Measurements from ENCODE around the gene PDGFB.
A peak's percentile ranks its signal among the peaks of the same experiment; 100 is the strongest.

The PDGFB gene

DNA sequence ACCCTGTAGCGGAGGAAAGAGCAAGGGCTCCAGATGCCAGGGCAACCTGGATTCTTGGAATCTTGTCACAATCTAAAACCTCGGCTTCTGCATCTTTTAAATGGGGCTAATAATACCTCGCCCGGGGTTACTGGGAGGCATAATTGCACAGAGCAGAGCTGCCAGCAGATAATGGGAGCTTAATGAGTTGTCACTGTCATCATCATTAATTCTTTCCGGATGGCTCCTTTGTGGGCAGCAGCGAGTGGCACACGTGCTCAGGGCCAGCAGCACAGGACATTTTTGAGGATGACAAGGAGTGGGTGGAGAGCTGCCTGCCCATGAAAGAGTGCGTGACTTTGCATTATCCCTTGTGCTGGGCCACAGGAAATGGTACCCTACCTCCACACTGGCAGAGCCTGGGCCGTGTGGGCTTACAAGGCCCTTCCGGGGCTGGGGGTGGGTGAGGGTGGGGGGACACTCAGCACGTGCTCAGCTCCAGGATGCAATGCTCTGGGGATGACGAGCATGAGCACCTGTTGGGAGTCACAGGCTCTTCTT, 5.7 kb downstream of the PDGFB start:
- H2AFZ ChIP-seq (ENCODE audit: low read length) = no peak overlapping the region
- H3K4me1 ChIP-seq (ENCODE audit: low read length) = peaks cover 52% of the 10 kb centered on the region
- TF ChIP-seq, protein P1, sequence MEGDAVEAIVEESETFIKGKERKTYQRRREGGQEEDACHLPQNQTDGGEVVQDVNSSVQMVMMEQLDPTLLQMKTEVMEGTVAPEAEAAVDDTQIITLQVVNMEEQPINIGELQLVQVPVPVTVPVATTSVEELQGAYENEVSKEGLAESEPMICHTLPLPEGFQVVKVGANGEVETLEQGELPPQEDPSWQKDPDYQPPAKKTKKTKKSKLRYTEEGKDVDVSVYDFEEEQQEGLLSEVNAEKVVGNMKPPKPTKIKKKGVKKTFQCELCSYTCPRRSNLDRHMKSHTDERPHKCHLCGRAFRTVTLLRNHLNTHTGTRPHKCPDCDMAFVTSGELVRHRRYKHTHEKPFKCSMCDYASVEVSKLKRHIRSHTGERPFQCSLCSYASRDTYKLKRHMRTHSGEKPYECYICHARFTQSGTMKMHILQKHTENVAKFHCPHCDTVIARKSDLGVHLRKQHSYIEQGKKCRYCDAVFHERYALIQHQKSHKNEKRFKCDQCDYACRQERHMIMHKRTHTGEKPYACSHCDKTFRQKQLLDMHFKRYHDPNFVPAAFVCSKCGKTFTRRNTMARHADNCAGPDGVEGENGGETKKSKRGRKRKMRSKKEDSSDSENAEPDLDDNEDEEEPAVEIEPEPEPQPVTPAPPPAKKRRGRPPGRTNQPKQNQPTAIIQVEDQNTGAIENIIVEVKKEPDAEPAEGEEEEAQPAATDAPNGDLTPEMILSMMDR (IDR thresholded peaks at IDR 0.05; ENCODE audit: low read length) = no peak
- TF ChIP-seq EZH2 (optimal IDR thresholded peaks at IDR 0.05; ENCODE audit: low read depth, low read length) (no peak), EZH2phosphoT487 (IDR thresholded peaks at IDR 0.05; ENCODE audit: low read length) (no peak)
- no peak overlapping the region for H3K4me3 ChIP-seq (ENCODE audit: low read length)
- no peak for DNase-seq
- H3K36me3 ChIP-seq (replicated peaks; ENCODE audit: insufficient read depth, low read length) = no peaks in the 10 kb centered on the region
- no peaks in the 10 kb centered on the region for H4K20me1 ChIP-seq (ENCODE audit: insufficient read depth, low read length)
- H3K79me2 ChIP-seq (ENCODE audit: low read length) = peaks cover 55% of the 10 kb centered on the region
- H3K9ac ChIP-seq (ENCODE audit: low read length) = no peak overlapping the region
- peaks cover 15% of the 10 kb centered on the region for H3F3A ChIP-seq (ENCODE audit: insufficient read depth, low read length)
- peaks cover 6% of the 10 kb centered on the region; the same call in 1 of the 2 replicates for H3K27me3 ChIP-seq (replicated peaks; ENCODE audit: insufficient read depth, low read length)
- H3K4me2 ChIP-seq (ENCODE audit: low read depth, low read length) = peak overlapping the region; percentile 62; the same call in 1 of the 2 replicates
- no peaks in the 10 kb centered on the region for H3K9me2 ChIP-seq (replicated peaks; ENCODE audit: insufficient read depth, low read length)
- H3K9me3 ChIP-seq (replicated peaks; ENCODE audit: insufficient read depth, low read length) = no peaks in the 10 kb centered on the region
- H3K27ac ChIP-seq (ENCODE audit: low read length) = no peak overlapping the region

DNA sequence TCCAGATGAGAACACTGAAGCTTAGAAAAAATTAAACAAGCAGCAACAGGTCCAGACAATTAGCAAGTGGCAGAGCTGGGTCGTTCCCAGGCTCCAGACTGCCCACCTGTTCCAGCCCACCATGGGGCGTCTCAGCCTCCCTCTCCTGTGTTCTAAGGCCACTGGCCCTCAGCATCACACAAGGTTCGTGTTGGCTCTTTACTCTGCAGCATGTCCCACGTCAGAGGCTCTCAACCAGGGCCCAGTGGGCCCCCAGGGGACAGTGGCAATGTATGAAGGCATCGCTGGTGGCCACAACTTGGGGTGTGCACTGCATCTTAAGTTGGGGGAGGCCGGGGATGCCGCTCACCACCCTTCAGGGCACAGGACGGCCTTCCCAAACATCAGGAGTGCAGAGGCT, 6.2 kb downstream of the PDGFB start:
- H3K79me2 ChIP-seq (ENCODE audit: low read length) = peaks cover 53% of the 10 kb centered on the region
- H3K9me2 ChIP-seq (replicated peaks; ENCODE audit: insufficient read depth, low read length) = no peaks in the 10 kb centered on the region
- no peak for DNase-seq
- H3F3A ChIP-seq (ENCODE audit: insufficient read depth, low read length) = peaks cover 15% of the 10 kb centered on the region
- H3K36me3 ChIP-seq (replicated peaks; ENCODE audit: insufficient read depth, low read length) = no peaks in the 10 kb centered on the region
- no peak overlapping the region for H3K4me3 ChIP-seq (ENCODE audit: low read length)
- H3K4me1 ChIP-seq (ENCODE audit: low read length) = peaks cover 52% of the 10 kb centered on the region
- H3K4me2 ChIP-seq (ENCODE audit: low read depth, low read length) = no peak overlapping the region
- peaks cover 4% of the 10 kb centered on the region; the same call in 1 of the 2 replicates for H3K27me3 ChIP-seq (replicated peaks; ENCODE audit: insufficient read depth, low read length)
- H3K9me3 ChIP-seq (replicated peaks; ENCODE audit: insufficient read depth, low read length) = no peaks in the 10 kb centered on the region
- no peak overlapping the region for H3K9ac ChIP-seq (ENCODE audit: low read length)
- H2AFZ ChIP-seq (ENCODE audit: low read length) = no peak overlapping the region
- no peak overlapping the region for H3K27ac ChIP-seq (ENCODE audit: low read length)
- TF ChIP-seq, protein P1 (IDR thresholded peaks at IDR 0.05; ENCODE audit: low read length) = no peak
- TF ChIP-seq EZH2 (optimal IDR thresholded peaks at IDR 0.05; ENCODE audit: low read depth, low read length) = no peak
- no peak for TF ChIP-seq EZH2phosphoT487 (IDR thresholded peaks at IDR 0.05; ENCODE audit: low read length)
- H4K20me1 ChIP-seq (ENCODE audit: insufficient read depth, low read length) = no peaks in the 10 kb centered on the region

- Histone ChIP-seq H3K4me3 (ENCODE audit: low read length) (no peak overlapping the region), H3K9ac (ENCODE audit: low read length) (no peak overlapping the region), H3K4me1 (ENCODE audit: low read length) (peaks cover 52% of the 10 kb centered on the region), H3K4me2 (ENCODE audit: low read depth, low read length) (no peak overlapping the region), H3K27me3 (replicated peaks; ENCODE audit: insufficient read depth, low read length) (no peaks in the 10 kb centered on the region), H3K9me2 (replicated peaks; ENCODE audit: insufficient read depth, low read length) (no peaks in the 10 kb centered on the region), H4K20me1 (ENCODE audit: insufficient read depth, low read length) (no peaks in the 10 kb centered on the region), H3K27ac (ENCODE audit: low read length) (no peak overlapping the region), H2AFZ (ENCODE audit: low read length) (no peak overlapping the region), H3K36me3 (replicated peaks; ENCODE audit: insufficient read depth, low read length) (no peaks in the 10 kb centered on the region), H3K79me2 (ENCODE audit: low read length) (peaks cover 48% of the 10 kb centered on the region), H3K9me3 (replicated peaks; ENCODE audit: insufficient read depth, low read length) (no peaks in the 10 kb centered on the region), H3F3A (ENCODE audit: insufficient read depth, low read length) (peaks cover 15% of the 10 kb centered on the region)
- no peak for DNase-seq
- TF ChIP-seq EZH2 (optimal IDR thresholded peaks at IDR 0.05; ENCODE audit: low read depth, low read length) = no peak
- TF ChIP-seq, protein P1 (IDR thresholded peaks at IDR 0.05; ENCODE audit: low read length) = no peak
- no peak for TF ChIP-seq EZH2phosphoT487 (IDR thresholded peaks at IDR 0.05; ENCODE audit: low read length)
Observed at GRCh38 chr22:39238101-39238466, 6.7 kb downstream of the PDGFB start.

Measured in MM.1S (cell line).